ENCODE measurements around the gene RTL1.

RTL1 gene

DNA sequence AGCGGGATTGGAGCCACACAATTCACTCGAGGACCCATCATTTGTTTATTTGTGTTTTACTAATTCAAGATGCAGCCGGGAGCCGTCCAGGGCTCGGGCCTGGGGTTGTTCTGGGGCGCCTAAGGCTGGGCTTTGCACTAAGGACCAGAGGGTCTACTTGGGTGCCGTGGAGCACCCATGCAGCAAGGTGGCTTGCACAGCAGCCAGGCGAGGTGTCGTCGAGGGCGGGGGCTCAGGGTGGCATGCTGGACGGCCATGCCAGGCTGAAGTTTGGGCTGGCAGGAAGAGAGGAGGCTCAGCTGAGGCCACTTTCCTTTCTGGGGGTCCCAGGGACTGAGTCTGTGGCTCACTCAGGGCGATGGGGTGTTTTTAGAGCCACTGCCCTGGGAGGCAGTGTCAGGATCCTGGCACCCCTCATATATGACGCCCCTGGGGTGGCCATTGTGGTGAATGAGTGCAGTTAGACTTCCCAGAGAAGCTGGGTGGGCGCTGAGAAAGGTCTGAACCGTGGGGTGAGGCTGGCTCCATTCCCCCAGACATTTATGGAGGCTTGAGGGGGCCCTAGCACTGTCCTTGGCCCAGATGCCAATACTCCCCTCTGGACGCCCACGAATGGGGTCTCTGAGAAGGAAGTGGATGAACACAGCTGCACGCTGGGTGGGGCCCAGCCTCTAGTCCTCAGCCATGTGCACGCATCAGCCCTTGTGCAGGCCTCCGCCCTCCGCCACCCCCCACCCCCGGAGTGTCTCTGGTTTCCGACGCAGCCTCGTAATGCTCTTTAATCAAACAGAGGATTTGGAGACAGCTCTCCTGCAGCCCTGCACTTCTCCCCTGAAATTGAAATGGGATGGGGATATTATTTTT lies 66.3 kb downstream of the RTL1 start:
- no peak overlapping the region for H3K27ac ChIP-seq
- no peak for DNase-seq (ENCODE audit: low read depth, low spot score)

DNA sequence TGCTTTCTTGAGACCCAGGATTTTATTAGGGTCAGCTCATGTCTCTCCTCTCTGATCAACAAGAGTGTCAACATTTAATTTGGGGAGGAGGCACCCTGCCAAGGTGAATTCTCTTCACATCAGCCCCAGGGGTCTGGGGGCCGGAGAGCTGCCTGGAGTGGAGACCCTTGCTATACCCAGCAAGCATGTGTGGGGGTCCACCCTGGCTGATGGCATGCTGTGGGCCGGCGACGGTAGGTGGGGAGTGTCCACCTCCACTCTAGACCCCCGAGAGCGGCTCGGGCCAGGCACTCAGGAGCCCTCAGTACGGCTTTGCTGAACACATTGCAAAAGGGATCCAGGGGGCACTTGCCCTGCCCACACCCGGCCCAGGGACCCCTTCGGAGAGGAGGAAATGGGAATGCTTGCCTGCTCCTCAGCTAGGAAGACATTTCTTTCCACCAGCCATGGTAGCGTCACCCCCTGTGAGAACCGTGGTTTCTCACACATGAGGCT lies 67.2 kb downstream of the RTL1 start:
- no peak for DNase-seq (ENCODE audit: low read depth, low spot score)
- H3K27ac ChIP-seq, result no peak overlapping the region

DNA sequence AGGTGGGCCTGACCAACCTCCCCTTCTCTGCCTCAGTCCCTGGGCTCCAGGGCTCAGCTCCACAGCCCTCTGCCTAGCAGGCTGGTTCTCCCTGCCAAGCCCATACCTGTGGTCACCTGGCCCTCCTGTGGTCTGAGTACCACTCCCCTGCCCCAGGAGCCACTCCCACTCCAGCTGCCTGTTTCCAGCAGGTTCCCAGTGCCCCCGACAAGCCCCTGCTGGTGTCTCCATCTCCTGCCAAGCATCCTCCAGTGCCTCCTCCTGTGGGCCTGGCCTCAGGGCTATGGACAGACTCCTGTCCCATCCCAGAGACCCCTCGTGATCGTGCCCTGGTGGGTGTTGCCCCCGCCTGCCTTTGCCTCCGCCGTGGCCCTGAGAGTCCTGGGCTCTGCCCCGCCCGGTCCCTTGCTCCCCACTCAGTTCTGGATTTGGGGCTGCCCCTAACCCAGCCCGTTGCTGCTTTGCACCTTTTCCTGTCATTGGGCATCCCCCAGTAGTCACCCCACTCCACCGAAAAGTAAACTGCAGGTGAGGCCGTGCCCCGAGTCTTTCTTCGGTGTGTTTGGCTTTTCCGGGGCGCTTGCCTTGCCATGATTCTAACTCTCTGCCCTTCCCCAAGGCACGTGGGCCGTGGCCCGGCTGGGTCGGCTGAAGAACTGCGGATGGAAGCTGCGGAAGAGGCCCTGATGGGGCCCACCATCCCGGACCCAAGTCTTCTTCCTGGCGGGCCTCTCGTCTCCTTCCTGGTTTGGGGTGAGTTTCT lies 67.8 kb downstream of the RTL1 start:
- no peak overlapping the region for H3K27ac ChIP-seq
- no peak for DNase-seq (ENCODE audit: low read depth, low spot score)

DNA sequence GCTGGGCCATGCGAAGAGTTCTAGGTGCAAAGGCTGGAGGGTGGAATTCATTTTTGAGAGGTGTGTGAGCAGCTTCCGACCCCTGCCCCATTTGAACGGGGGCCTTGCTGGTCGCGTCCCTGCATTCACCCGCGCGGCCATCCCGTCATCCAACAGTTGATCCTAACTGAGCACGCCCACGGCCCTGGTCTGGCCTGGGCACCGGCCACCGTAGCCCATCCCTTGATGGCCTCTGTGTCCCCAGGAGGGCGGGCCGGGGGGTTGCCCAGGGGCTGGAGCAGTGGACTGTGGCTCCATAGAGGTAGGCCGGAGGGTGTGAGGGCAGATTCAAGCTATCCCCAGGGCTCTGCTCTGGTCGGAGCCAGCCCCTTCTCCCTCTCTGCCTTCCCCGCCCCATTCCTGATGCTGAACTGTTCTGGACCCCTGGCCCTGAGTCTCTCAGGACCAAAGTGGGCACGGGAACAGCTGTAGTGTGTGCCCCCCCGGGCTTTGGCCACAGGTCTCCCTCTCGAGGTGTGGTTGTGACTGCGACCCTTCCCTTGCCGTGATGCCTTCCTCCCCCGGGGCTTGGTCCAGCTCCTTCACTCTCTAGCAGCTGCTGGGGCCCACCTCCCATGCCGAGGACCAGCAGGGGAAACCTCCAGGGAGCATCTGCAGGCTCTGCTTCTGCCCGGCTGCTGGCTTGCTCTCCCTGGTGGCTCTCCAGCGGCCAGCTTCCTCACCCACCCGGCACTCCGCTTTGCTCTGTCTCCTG lies 68.6 kb downstream of the RTL1 start:
- no peak for DNase-seq (ENCODE audit: low read depth, low spot score)
- H3K27ac ChIP-seq, result no peak overlapping the region

DNA sequence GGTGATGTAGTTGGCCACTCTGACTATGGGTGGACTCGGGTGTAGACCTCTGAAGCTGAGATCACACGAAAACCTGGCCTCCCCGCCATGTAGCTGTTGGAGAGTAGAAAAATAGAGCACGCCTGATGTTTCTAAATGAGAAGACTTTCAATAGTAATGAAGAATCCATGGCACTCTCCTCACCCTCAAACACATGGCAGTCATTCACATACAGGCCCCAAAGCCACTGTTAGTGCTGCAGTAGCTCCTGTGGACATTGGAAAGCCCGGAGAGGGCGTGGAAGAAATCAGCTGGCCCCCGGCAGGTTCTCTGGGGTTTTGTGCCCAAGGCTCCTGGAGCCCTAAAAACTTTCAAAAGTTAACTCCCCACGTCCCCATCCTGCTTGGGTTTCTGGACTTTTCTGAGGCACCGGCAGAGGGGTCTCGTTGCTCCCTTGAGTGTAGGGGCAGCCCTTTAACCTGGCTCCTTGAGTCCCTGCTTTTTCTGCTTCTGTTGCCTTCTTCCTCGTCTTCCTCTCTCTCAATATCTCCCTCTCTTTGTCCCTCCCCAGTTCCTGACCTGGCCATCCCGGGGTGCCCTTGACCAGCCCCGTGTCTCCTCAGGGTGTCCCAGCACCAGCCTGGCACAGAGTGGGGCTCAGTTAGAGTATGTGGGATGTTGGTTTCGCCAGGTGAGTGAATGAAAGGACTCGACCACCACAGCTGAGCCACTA lies 69.3 kb downstream of the RTL1 start:
- DNase-seq (ENCODE audit: low read depth, low spot score), result no peak
- no peak overlapping the region for H3K27ac ChIP-seq

DNA sequence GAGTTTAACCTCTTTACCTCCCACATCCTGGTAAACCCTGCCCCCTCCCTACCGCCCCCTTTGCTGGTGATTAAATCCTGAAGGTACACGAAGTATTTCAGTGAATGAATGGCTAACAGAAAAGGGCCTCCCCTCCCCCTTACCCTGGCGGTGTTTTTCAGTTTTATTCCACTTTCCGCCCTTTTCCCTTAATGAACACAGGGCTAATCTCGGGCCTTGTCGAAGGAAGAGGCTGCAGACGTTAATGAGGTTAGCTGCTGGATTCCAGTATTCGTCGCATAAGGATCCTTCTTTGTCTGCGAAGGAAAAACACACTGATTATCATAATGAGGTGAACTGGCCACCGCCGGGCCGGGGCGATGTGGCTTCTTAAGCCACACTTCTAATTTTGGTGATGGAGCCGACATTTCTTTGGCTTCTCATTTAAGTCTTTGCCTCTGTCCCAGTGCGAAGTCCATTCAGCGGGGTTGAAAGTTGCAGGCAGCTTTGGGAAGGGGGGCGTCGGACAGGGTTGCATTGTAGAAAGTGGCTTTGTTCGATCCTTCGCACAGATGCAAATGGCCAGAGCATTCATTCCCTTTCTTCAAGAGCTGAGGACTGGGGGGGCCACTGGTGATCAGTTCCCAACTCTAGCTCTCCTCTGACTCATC lies 71.1 kb downstream of the RTL1 start:
- H3K27ac ChIP-seq, result no peak overlapping the region
- no peak for DNase-seq (ENCODE audit: low read depth, low spot score)

DNA sequence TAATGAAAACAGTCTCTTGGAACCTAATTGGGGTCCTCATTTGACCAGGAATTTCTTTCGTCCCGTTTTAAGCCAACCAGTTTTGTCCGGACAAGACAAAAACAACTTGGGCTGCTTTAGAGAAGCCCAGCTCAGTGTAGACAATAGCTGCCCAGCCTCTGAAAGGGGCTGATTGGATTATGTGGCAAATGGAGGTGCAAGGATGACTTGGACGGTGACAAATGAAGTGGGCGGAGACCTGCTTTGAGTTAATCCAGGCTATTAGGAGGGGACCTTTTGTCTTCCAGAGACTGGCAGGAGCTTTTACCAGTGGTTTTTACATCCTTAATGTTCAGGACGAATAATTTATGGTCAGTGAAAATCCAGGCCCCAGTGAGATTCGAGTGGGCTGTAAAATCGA lies 72.8 kb downstream of the RTL1 start:
- no peak for DNase-seq (ENCODE audit: low read depth, low spot score)
- H3K27ac ChIP-seq, result no peak overlapping the region
